CD14-positive monocyte (primary cell): Measurements from ENCODE around the gene SPPL3. TPM values are rescaled to one million over a fixed set of nuclear protein-coding genes. Genes with fewer than 3 reads are reported as not detected.

ENCODE experiments used
- DNase-seq, 3 donors: peaks; one replicate each; pipeline ENCODE4 v3.0.0-alpha.2; 2011 to 2022
- H2AFZ ChIP-seq: 2 replicates; pipeline ENCODE4 v1.6.0; 2012; ENCODE audit warnings: mild to moderate bottlenecking, low read depth, low read length, inconsistent platforms; ENCODE audit not compliant: insufficient read depth, poor library complexity, severe bottlenecking
- H3K27ac ChIP-seq, 2 donors: 1 replicate in 1 of 2; 2 replicates in 1 of 2; pipeline ENCODE4 v1.5.1; 2012 to 2013; ENCODE audit warnings: low read length in 2 of 2, control low read depth in 1 of 2, inconsistent platforms in 1 of 2, low read depth in 1 of 2, mild to moderate bottlenecking in 1 of 2
- H3K27me3 ChIP-seq, 2 donors: one replicate each; pipeline versions ENCODE4 v1.6.0 to v1.6.1; 2011 to 2013; ENCODE audit warnings: low read length in 2 of 2; ENCODE audit not compliant: control insufficient read depth in 2 of 2, insufficient read depth in 2 of 2
- H3K36me3 ChIP-seq, 2 donors: replicated peaks in 1 of 2; 1 replicate in 1 of 2; 2 replicates in 1 of 2; pipeline versions ENCODE4 v1.5.1 to v1.6.1; 2012 to 2013; ENCODE audit warnings: low read length in 2 of 2, control low read depth in 1 of 2, inconsistent platforms in 1 of 2, mild to moderate bottlenecking in 1 of 2; ENCODE audit not compliant: insufficient read depth in 2 of 2, control insufficient read depth in 1 of 2
- H3K4me1 ChIP-seq, 2 donors: 1 replicate in 1 of 2; 2 replicates in 1 of 2; pipeline versions ENCODE4 v1.5.1 to v1.6.1; 2012 to 2013; ENCODE audit warnings: low read length in 2 of 2, control low read depth in 1 of 2, inconsistent platforms in 1 of 2, mild to moderate bottlenecking in 1 of 2, moderate library complexity in 1 of 2; ENCODE audit not compliant: insufficient read depth in 2 of 2, control insufficient read depth in 1 of 2
- H3K4me2 ChIP-seq: replicated peaks from 2 replicates; pipeline ENCODE3; 2012; ENCODE audit warnings: low read length, moderate library complexity, mild to moderate bottlenecking; ENCODE audit not compliant: poor library complexity, severe bottlenecking; ENCODE audit errors: extremely low read depth
- H3K4me3 ChIP-seq, 3 experiments: fragments of 200-600 bp in 1 of 3; sonication (generic) in 1 of 3; replicated peaks in 1 of 3; 1 replicate in 2 of 3; 2 replicates in 1 of 3; pipeline ENCODE4 v1.5.1; 2011 to 2013; ENCODE audit warnings: low read length in 3 of 3, mild to moderate bottlenecking in 3 of 3, control low read depth in 2 of 3, low read depth in 2 of 3, inconsistent platforms in 1 of 3, moderate library complexity in 1 of 3
- H3K79me2 ChIP-seq: 2 replicates; pipeline ENCODE4 v1.6.0; 2012; ENCODE audit warnings: mild to moderate bottlenecking, control low read depth, inconsistent platforms, low read length, moderate library complexity; ENCODE audit not compliant: insufficient read depth
- H3K9ac ChIP-seq: 2 replicates; pipeline ENCODE4 v1.6.0; 2017; ENCODE audit warnings: low read length, mild to moderate bottlenecking; ENCODE audit not compliant: insufficient read depth, poor library complexity, severe bottlenecking
- H3K9me3 ChIP-seq, 2 donors: replicated peaks in 1 of 2; 1 replicate in 1 of 2; 2 replicates in 1 of 2; pipeline versions ENCODE4 v1.5.1 to v1.6.1; 2012 to 2013; ENCODE audit warnings: low read length in 2 of 2, control low read depth in 1 of 2; ENCODE audit not compliant: control insufficient read depth in 1 of 2, insufficient read depth in 1 of 2
- H4K20me1 ChIP-seq: 2 replicates; pipeline ENCODE4 v1.6.0; 2012; ENCODE audit warnings: mild to moderate bottlenecking, low read length, control low read depth, moderate library complexity; ENCODE audit not compliant: insufficient read depth
- H3K27ac Mint-ChIP-seq, 7 donors: one replicate each; pipeline ENCODE4 v1.8.0; 2020; ENCODE audit warnings: mild to moderate bottlenecking in 7 of 7, mixed read lengths in 7 of 7, moderate library complexity in 6 of 7, inconsistent platforms in 2 of 7
- H3K27me3 Mint-ChIP-seq, 3 donors: one replicate each; pipeline ENCODE4 v1.8.0; 2021 to 2022; ENCODE audit warnings: low read depth in 3 of 3, mild to moderate bottlenecking in 3 of 3, mixed read lengths in 3 of 3, moderate library complexity in 3 of 3, inconsistent platforms in 1 of 3
- H3K36me3 Mint-ChIP-seq, 2 donors: one replicate each; pipeline ENCODE4 v1.8.0; 2020; ENCODE audit warnings: mixed read lengths in 2 of 2, inconsistent platforms in 1 of 2, mild to moderate bottlenecking in 1 of 2
- H3K4me1 Mint-ChIP-seq: one replicate; pipeline ENCODE4 v1.8.0; 2020; ENCODE audit warnings: mild to moderate bottlenecking, mixed read lengths
- H3K4me3 Mint-ChIP-seq, 2 donors: one replicate each; pipeline ENCODE4 v1.8.0; 2020; ENCODE audit warnings: mild to moderate bottlenecking in 2 of 2, mixed read lengths in 2 of 2, moderate library complexity in 1 of 2
- H3K9me3 Mint-ChIP-seq, 7 donors: one replicate each; pipeline ENCODE4 v1.8.0; 2020 to 2022; ENCODE audit warnings: mixed read lengths in 7 of 7, mild to moderate bottlenecking in 6 of 7, moderate library complexity in 6 of 7, inconsistent platforms in 2 of 7
- CTCF ChIP-seq: fragments of 200-600 bp; IDR thresholded peaks from one replicate; pipeline ENCODE4 v1.8.0; 2022; ENCODE audit warnings: antibody characterized with exemption, mild to moderate bottlenecking
- WGBS: methylation state at CpG from one replicate; pipeline ENCODE4 v1.1.5; 2013; ENCODE audit warnings: missing lambda C conversion rate; ENCODE audit not compliant: insufficient coverage; 5-methylcytosine and 5-hydroxymethylcytosine counted together
- intact Hi-C, 2 donors: fragments of 100-400 bp; cut with micrococcal nuclease; formaldehyde crosslinking; loops; one replicate each; pipeline versions ENCODE4 v1.15.0 to v1.15.1; 2023
- polyA plus RNA-seq, 3 donors: library from polyadenylated mRNA; depleted of rRNA in 1 of 3; unstranded in 2 of 3; stranded (reverse) in 1 of 3; fragments of 300-500 nt in 2 of 3; fragments of >200 nt in 1 of 3; fragmentation: Illumina TruSeq in 2 of 3; gene quantifications; 1 replicate in 2 of 3; 2 replicates in 1 of 3; pipeline ENCODE4 v1.2.3, GENCODE V29; 2012 to 2021

SPPL3 gene
- polyA plus RNA-seq, 3 donors, result 14.5 to 18.6 (median 18.5) TPM

GRCh38 chr12:120783197-120783596, 121.0 kb downstream of the SPPL3 start:
- 100% methylated on average over 1 of the region's 6 CpGs for WGBS
- H2AFZ ChIP-seq, result no peak overlapping the region
- H3K79me2 ChIP-seq, result no peaks in the 10 kb centered on the region
- no peak overlapping the region for H3K9ac ChIP-seq
- no peaks in the 10 kb centered on the region for H3K27me3 Mint-ChIP-seq
- H3K9me3 Mint-ChIP-seq, result no peaks in the 10 kb centered on the region
- TF ChIP-seq CTCF, result no peak
- no peak overlapping the region for H3K4me3 Mint-ChIP-seq
- intact Hi-C loops, result no loop called here
- H3K27ac ChIP-seq, result peak overlapping the region in 1 of 2 donors; percentile 64
- peak; percentile 13 to 66 (median 36) for DNase-seq
- no peaks in the 10 kb centered on the region for H3K9me3 ChIP-seq
- H3K27me3 ChIP-seq, result no peaks in the 10 kb centered on the region
- H3K36me3 ChIP-seq, result peaks cover 29 to 50% of the 10 kb centered on the region in 2 donors
- peaks cover 59% of the 10 kb centered on the region for H4K20me1 ChIP-seq
- H3K4me2 ChIP-seq, result no peak overlapping the region
- H3K27ac Mint-ChIP-seq, result peak overlapping the region in 4 of 7 donors; percentile 0 to 45 (median 27)
- H3K4me1 Mint-ChIP-seq, result peaks cover 10% of the 10 kb centered on the region
- H3K4me3 ChIP-seq, result no peak overlapping the region
- H3K36me3 Mint-ChIP-seq, result peaks cover 35 to 53% of the 10 kb centered on the region in 2 donors
- peaks cover 6 to 11% of the 10 kb centered on the region in 2 donors for H3K4me1 ChIP-seq

- TF ChIP-seq CTCF, result peak; percentile 18
- Histone ChIP-seq H4K20me1 (peaks cover 38% of the 10 kb centered on the region), H3K9ac (no peak overlapping the region), H3K4me1 (no peaks in the 10 kb centered on the region), H2AFZ (no peak overlapping the region), H3K27ac (no peak overlapping the region), H3K27me3 (no peaks in the 10 kb centered on the region), H3K9me3 (no peaks in the 10 kb centered on the region), H3K4me3 (no peak overlapping the region), H3K4me2 (no peak overlapping the region), H3K79me2 (peaks cover 6% of the 10 kb centered on the region), H3K36me3 (peaks cover 38 to 88% of the 10 kb centered on the region in 2 donors)
- intact Hi-C loops, result no loop called here
- WGBS, result 94% methylated on average over 3 of the region's 7 CpGs
- Mint-ChIP-seq H3K9me3 (no peaks in the 10 kb centered on the region), H3K4me1 (peaks cover 2% of the 10 kb centered on the region), H3K27me3 (no peaks in the 10 kb centered on the region), H3K36me3 (peaks cover 58 to 78% of the 10 kb centered on the region in 2 donors), H3K4me3 (no peak overlapping the region), H3K27ac (no peak overlapping the region)
- no peak for DNase-seq
Measured at GRCh38 chr12:120775862-120776552, 128.2 kb downstream of the SPPL3 start.
